Prostate gland (tissue), 2 donors: ENCODE results near the gene AKAP9.

Source experiments
- CTCF ChIP-seq, 4 experiments: fragments of 200-600 bp in 2 of 4; fragments of 450-650 bp in 2 of 4; sonication (generic) in 2 of 4; IDR thresholded peaks; 1 replicate in 3 of 4; 2 replicates in 1 of 4; pipeline ENCODE4 v1.5.1; 2016 to 2019; ENCODE audit warnings: antibody characterized with exemption in 4 of 4, mild to moderate bottlenecking in 2 of 4, moderate library complexity in 2 of 4
- POLR2A ChIP-seq: fragments of 450-650 bp; IDR thresholded peaks from one replicate; pipeline ENCODE4 v1.6.1; 2016; ENCODE audit warnings: antibody characterized with exemption, mild to moderate bottlenecking
- POLR2AphosphoS5 ChIP-seq: sonication (generic); formaldehyde crosslinking; IDR thresholded peaks from one replicate; pipeline ENCODE4 v1.6.1; 2017; ENCODE audit warnings: antibody characterized with exemption

GRCh38 chr7:92110857-92111256 lies 170.2 kb downstream of the AKAP9 start:
- TF ChIP-seq CTCF (IDR thresholded peaks at IDR 0.05), result no peak
- no peak for TF ChIP-seq POLR2A
- TF ChIP-seq POLR2AphosphoS5, result no peak
